ENCODE measurements around the gene TM7SF2.

The TM7SF2 gene

GRCh38 chr11:65157336-65157735, 45.7 kb downstream of the TM7SF2 start:
- no peaks in the 10 kb centered on the region for H3K36me3 ChIP-seq (ENCODE audit: low read length)
- H3K79me2 ChIP-seq (ENCODE audit: insufficient read depth, low read length): no peaks in the 10 kb centered on the region
- H3K4me2 ChIP-seq (ENCODE audit: low read depth, low read length, poor library complexity, severe bottlenecking): no peak overlapping the region
- H3K27me3 ChIP-seq (ENCODE audit: low read length): no peaks in the 10 kb centered on the region
- H4K20me1 ChIP-seq (ENCODE audit: low read depth, low read length): no peaks in the 10 kb centered on the region
- H3K4me3 ChIP-seq (ENCODE audit: insufficient read depth, low read length, poor library complexity, severe bottlenecking): no peak overlapping the region
- H3K9ac ChIP-seq (ENCODE audit: low read length): no peak overlapping the region
- H2AFZ ChIP-seq (ENCODE audit: low read depth, low read length, severe bottlenecking): no peak overlapping the region
- no peak for TF ChIP-seq EZH2phosphoT487 (conservative IDR thresholded peaks at IDR 0.05; ENCODE audit: low read length)
- TF ChIP-seq CTCF (IDR thresholded peaks at IDR 0.05; ENCODE audit: insufficient read depth, low read length, poor library complexity, severe bottlenecking): no peak
- no peak overlapping the region for H3K27ac ChIP-seq (ENCODE audit: low read depth, low read length)
- no peaks in the 10 kb centered on the region for H3K9me3 ChIP-seq (ENCODE audit: insufficient read depth, low read length)
- H3F3A ChIP-seq (ENCODE audit: insufficient read depth): no peaks in the 10 kb centered on the region
- no peaks in the 10 kb centered on the region for H3K9me2 ChIP-seq (replicated peaks; ENCODE audit: insufficient read depth, low read length)

GRCh38 chr11:65159012-65159411, 47.3 kb downstream of the TM7SF2 start:
- peak overlapping the region; percentile 15 for H2AFZ ChIP-seq (ENCODE audit: low read depth, low read length, severe bottlenecking)
- no peaks in the 10 kb centered on the region for H3K9me3 ChIP-seq (ENCODE audit: insufficient read depth, low read length)
- no peaks in the 10 kb centered on the region for H3K27me3 ChIP-seq (ENCODE audit: low read length)
- H3K79me2 ChIP-seq (ENCODE audit: insufficient read depth, low read length): no peaks in the 10 kb centered on the region
- H3F3A ChIP-seq (ENCODE audit: insufficient read depth): no peaks in the 10 kb centered on the region
- TF ChIP-seq EZH2phosphoT487 (conservative IDR thresholded peaks at IDR 0.05; ENCODE audit: low read length): no peak
- H3K9ac ChIP-seq (ENCODE audit: low read length): no peak overlapping the region
- no peaks in the 10 kb centered on the region for H3K9me2 ChIP-seq (replicated peaks; ENCODE audit: insufficient read depth, low read length)
- peak overlapping the region; percentile 11 for H3K4me2 ChIP-seq (ENCODE audit: low read depth, low read length, poor library complexity, severe bottlenecking)
- no peaks in the 10 kb centered on the region for H4K20me1 ChIP-seq (ENCODE audit: low read depth, low read length)
- H3K36me3 ChIP-seq (ENCODE audit: low read length): no peaks in the 10 kb centered on the region
- no peak overlapping the region for H3K27ac ChIP-seq (ENCODE audit: low read depth, low read length)
- H3K4me3 ChIP-seq (ENCODE audit: insufficient read depth, low read length, poor library complexity, severe bottlenecking): no peak overlapping the region

- Histone ChIP-seq H3K9me2 (replicated peaks; ENCODE audit: insufficient read depth, low read length) (no peaks in the 10 kb centered on the region), H3K79me2 (ENCODE audit: insufficient read depth, low read length) (no peaks in the 10 kb centered on the region), H4K20me1 (ENCODE audit: low read depth, low read length) (no peaks in the 10 kb centered on the region), H3K4me3 (ENCODE audit: insufficient read depth, low read length, poor library complexity, severe bottlenecking) (no peak overlapping the region), H2AFZ (ENCODE audit: low read depth, low read length, severe bottlenecking) (no peak overlapping the region), H3K27ac (ENCODE audit: low read depth, low read length) (no peak overlapping the region), H3K36me3 (ENCODE audit: low read length) (no peaks in the 10 kb centered on the region), H3K27me3 (ENCODE audit: low read length) (no peaks in the 10 kb centered on the region), H3K4me2 (ENCODE audit: low read depth, low read length, poor library complexity, severe bottlenecking) (no peak overlapping the region), H3K9me3 (ENCODE audit: insufficient read depth, low read length) (no peaks in the 10 kb centered on the region), H3K9ac (ENCODE audit: low read length) (no peak overlapping the region), H3F3A (ENCODE audit: insufficient read depth) (no peaks in the 10 kb centered on the region)
- no peak for TF ChIP-seq CTCF (IDR thresholded peaks at IDR 0.05; ENCODE audit: insufficient read depth, low read length, poor library complexity, severe bottlenecking)
- no peak for TF ChIP-seq EZH2phosphoT487 (conservative IDR thresholded peaks at IDR 0.05; ENCODE audit: low read length)
Measured at GRCh38 chr11:65160643-65161042, 49.0 kb downstream of the TM7SF2 start.

GRCh38 chr11:65163684-65164083, 52.0 kb downstream of the TM7SF2 start:
- H3K27me3 ChIP-seq (ENCODE audit: low read length): no peaks in the 10 kb centered on the region
- no peak for TF ChIP-seq CTCF (IDR thresholded peaks at IDR 0.05; ENCODE audit: insufficient read depth, low read length, poor library complexity, severe bottlenecking)
- no peak for TF ChIP-seq EZH2phosphoT487 (conservative IDR thresholded peaks at IDR 0.05; ENCODE audit: low read length)
- H4K20me1 ChIP-seq (ENCODE audit: low read depth, low read length): no peaks in the 10 kb centered on the region
- H3K36me3 ChIP-seq (ENCODE audit: low read length): no peaks in the 10 kb centered on the region
- no peak overlapping the region for H3K4me3 ChIP-seq (ENCODE audit: insufficient read depth, low read length, poor library complexity, severe bottlenecking)
- H2AFZ ChIP-seq (ENCODE audit: low read depth, low read length, severe bottlenecking): no peak overlapping the region
- no peaks in the 10 kb centered on the region for H3K9me3 ChIP-seq (ENCODE audit: insufficient read depth, low read length)
- no peak overlapping the region for H3K4me2 ChIP-seq (ENCODE audit: low read depth, low read length, poor library complexity, severe bottlenecking)
- H3K9ac ChIP-seq (ENCODE audit: low read length): no peak overlapping the region
- no peaks in the 10 kb centered on the region for H3F3A ChIP-seq (ENCODE audit: insufficient read depth)
- H3K79me2 ChIP-seq (ENCODE audit: insufficient read depth, low read length): no peaks in the 10 kb centered on the region
- no peaks in the 10 kb centered on the region for H3K9me2 ChIP-seq (replicated peaks; ENCODE audit: insufficient read depth, low read length)
- no peak overlapping the region for H3K27ac ChIP-seq (ENCODE audit: low read depth, low read length)

Measured in SU-DHL-6 (cell line).